ENCODE measurements around the gene IBSP.

GRCh38 chr4:87785731-87786509, 13.4 kb upstream of the IBSP start:
- TF ChIP-seq POLR2A (IDR thresholded peaks at IDR 0.05; ENCODE audit: low read depth, low read length) (no peak), POLR2AphosphoS5 (IDR thresholded peaks at IDR 0.05; ENCODE audit: low read depth, low read length) (no peak), TAF1 (IDR thresholded peaks at IDR 0.05; ENCODE audit: borderline replicate concordance, low read depth, low read length) (no peak)
